H4 (cell line): ENCODE results near the gene FAM168A. TPM values are rescaled to one million over a fixed set of nuclear protein-coding genes. Genes with fewer than 3 reads are reported as not detected.

Experiments
- DNase-seq: peaks from one replicate; pipeline ENCODE4 v3.0.0-alpha.2; 2015; ENCODE audit warnings: low spot score
- total RNA-seq: library from RNA; depleted of rRNA; stranded (reverse); fragments of >200 nt; shearing (Covaris generic); gene quantifications from 2 replicates; pipeline ENCODE4 v1.2.3, GENCODE V29; 2014

FAM168A gene
- total RNA-seq, 1 experiment from 2014 or later: 14.6 TPM

- no peak for DNase-seq
Observed at GRCh38 chr11:73428227-73428626, 169.7 kb downstream of the FAM168A start.

- DNase-seq: no peak
Observed at GRCh38 chr11:73426219-73426850, 171.6 kb downstream of the FAM168A start.

GRCh38 chr11:73425108-73425507, 172.8 kb downstream of the FAM168A start:
- DNase-seq: no peak

GRCh38 chr11:73423506-73423905, 174.4 kb downstream of the FAM168A start:
- DNase-seq: no peak

- no peak for DNase-seq
Observed at GRCh38 chr11:73422886-73423285, 175.0 kb downstream of the FAM168A start.

GRCh38 chr11:73420136-73420535, 177.8 kb downstream of the FAM168A start:
- no peak for DNase-seq

GRCh38 chr11:73416786-73417185, 181.1 kb downstream of the FAM168A start:
- no peak for DNase-seq

- DNase-seq: no peak
Observed at GRCh38 chr11:73415854-73416615, 181.9 kb downstream of the FAM168A start.

- no peak for DNase-seq
Observed at GRCh38 chr11:73414977-73415651, 182.8 kb downstream of the FAM168A start.

- DNase-seq: no peak
Observed at GRCh38 chr11:73413256-73413655, 184.7 kb downstream of the FAM168A start.

GRCh38 chr11:73412308-73412707, 185.6 kb downstream of the FAM168A start:
- DNase-seq: no peak

GRCh38 chr11:73411031-73411430, 186.9 kb downstream of the FAM168A start:
- no peak for DNase-seq

- DNase-seq: no peak
Observed at GRCh38 chr11:73410627-73411026, 187.3 kb downstream of the FAM168A start.

GRCh38 chr11:73409431-73409830, 188.5 kb downstream of the FAM168A start:
- DNase-seq: no peak

- no peak for DNase-seq
Observed at GRCh38 chr11:73406619-73407018, 191.3 kb downstream of the FAM168A start.

- DNase-seq: no peak
Observed at GRCh38 chr11:73406131-73406530, 191.8 kb downstream of the FAM168A start.

GRCh38 chr11:73405146-73405510, 192.8 kb downstream of the FAM168A start:
- DNase-seq: no peak

- DNase-seq: no peak
Observed at GRCh38 chr11:73404506-73405145, 193.3 kb downstream of the FAM168A start.

- DNase-seq: no peak
Observed at GRCh38 chr11:73404048-73404447, 193.9 kb downstream of the FAM168A start.

GRCh38 chr11:73403541-73403940, 194.4 kb downstream of the FAM168A start:
- DNase-seq: no peak

- no peak for DNase-seq
Observed at GRCh38 chr11:73402834-73403185, 195.1 kb downstream of the FAM168A start.
